Spleen (tissue), 7 donors: ENCODE measurements around the gene YTHDF1.
"Not testable (repeated sequence)": the region's sequence is repeated elsewhere in the genome, so short reads cannot be mapped to it uniquely, and the experiment has no call there.

Experiments
- POLR2AphosphoS5 ChIP-seq, 3 donors: sonication (generic); formaldehyde crosslinking; IDR thresholded peaks; one replicate each; pipeline ENCODE4 v1.5.1; 2017; ENCODE audit warnings: antibody characterized with exemption in 3 of 3
- TF ChIP-seq, protein P1 (sequence below), 11 experiments: fragments of 200-600 bp in 7 of 11; fragments of 450-650 bp in 4 of 11; sonication (generic) in 4 of 11; IDR thresholded peaks in 8 of 11; conservative IDR thresholded peaks in 3 of 11; 1 replicate in 7 of 11; 2 replicates in 4 of 11; pipeline versions ENCODE4 v1.4.0 to v1.8.0; 2016 to 2021; ENCODE audit warnings: antibody characterized with exemption in 11 of 11, inconsistent platforms in 4 of 11, mild to moderate bottlenecking in 1 of 11
- donor health status: DM: no; HTN: no; CAD: no; lungs with moderate emphysema.
- donor health status: DM: no; HTN: no; CAD: no.
- donor health status: DM: no; HTN: no; CAD: no.

- TF ChIP-seq, protein P1, sequence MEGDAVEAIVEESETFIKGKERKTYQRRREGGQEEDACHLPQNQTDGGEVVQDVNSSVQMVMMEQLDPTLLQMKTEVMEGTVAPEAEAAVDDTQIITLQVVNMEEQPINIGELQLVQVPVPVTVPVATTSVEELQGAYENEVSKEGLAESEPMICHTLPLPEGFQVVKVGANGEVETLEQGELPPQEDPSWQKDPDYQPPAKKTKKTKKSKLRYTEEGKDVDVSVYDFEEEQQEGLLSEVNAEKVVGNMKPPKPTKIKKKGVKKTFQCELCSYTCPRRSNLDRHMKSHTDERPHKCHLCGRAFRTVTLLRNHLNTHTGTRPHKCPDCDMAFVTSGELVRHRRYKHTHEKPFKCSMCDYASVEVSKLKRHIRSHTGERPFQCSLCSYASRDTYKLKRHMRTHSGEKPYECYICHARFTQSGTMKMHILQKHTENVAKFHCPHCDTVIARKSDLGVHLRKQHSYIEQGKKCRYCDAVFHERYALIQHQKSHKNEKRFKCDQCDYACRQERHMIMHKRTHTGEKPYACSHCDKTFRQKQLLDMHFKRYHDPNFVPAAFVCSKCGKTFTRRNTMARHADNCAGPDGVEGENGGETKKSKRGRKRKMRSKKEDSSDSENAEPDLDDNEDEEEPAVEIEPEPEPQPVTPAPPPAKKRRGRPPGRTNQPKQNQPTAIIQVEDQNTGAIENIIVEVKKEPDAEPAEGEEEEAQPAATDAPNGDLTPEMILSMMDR (IDR thresholded peaks at IDR 0.05 in 8 of 11, conservative IDR thresholded peaks at IDR 0.05 in 3 of 11) = not testable (repeated sequence)
- not testable (repeated sequence) for TF ChIP-seq POLR2AphosphoS5 (IDR thresholded peaks at IDR 0.05)
Observed at GRCh38 chr20:63159251-63159650, 56.7 kb downstream of the YTHDF1 start.
